Measurements from ENCODE around the gene RIMS4. TPM values are rescaled to one million over a fixed set of nuclear protein-coding genes. Genes with fewer than 3 reads are reported as not detected.
"Not testable (repeated sequence)": the region's sequence is repeated elsewhere in the genome, so short reads cannot be mapped to it uniquely, and the experiment has no call there.

RIMS4 gene
- total and polyA plus RNA-seq, 4 donors = not detected

GRCh38 chr20:44827401-44827800 lies 17.1 kb upstream of the RIMS4 start:
- H3K27ac ChIP-seq (ENCODE audit: low read depth in 1 of 2, low read length in 2 of 2) = no peak overlapping the region
- H3K9ac ChIP-seq (ENCODE audit: low read depth in 1 of 2, low read length in 2 of 2) = no peak overlapping the region
- no peak for TF ChIP-seq SP1 (IDR thresholded peaks at IDR 0.05)
- no peak for TF ChIP-seq EGR1 (IDR thresholded peaks at IDR 0.05; ENCODE audit: low read depth in 2 of 2)
- no peak for TF ChIP-seq YY1 (IDR thresholded peaks at IDR 0.05)
- TF ChIP-seq, protein P1, sequence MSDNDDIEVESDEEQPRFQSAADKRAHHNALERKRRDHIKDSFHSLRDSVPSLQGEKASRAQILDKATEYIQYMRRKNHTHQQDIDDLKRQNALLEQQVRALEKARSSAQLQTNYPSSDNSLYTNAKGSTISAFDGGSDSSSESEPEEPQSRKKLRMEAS (IDR thresholded peaks at IDR 0.05) = no peak
- H3K36me3 ChIP-seq (ENCODE audit: control insufficient read depth in 4 of 4, insufficient read depth in 3 of 4, low read depth in 1 of 4, low read length in 3 of 4) = no peaks in the 10 kb centered on the region
- H3K9me3 ChIP-seq (ENCODE audit: control insufficient read depth in 4 of 4, low read length in 3 of 4) = no peaks in the 10 kb centered on the region
- DNase-seq (ENCODE audit: low spot score) = no peak
- H3K4me3 ChIP-seq (ENCODE audit: low read depth in 1 of 3, low read length in 3 of 3) = no peak overlapping the region
- H3K4me1 ChIP-seq (ENCODE audit: control insufficient read depth in 4 of 4, insufficient read depth in 4 of 4, low read length in 3 of 4) = no peaks in the 10 kb centered on the region
- 13% methylated on average over 1 of the region's 1 CpG for WGBS
- peaks cover 0 to 3% (median 0%) of the 10 kb centered on the region in 4 donors for H3K27me3 ChIP-seq (ENCODE audit: control insufficient read depth in 4 of 4, insufficient read depth in 4 of 4, low read length in 3 of 4)

GRCh38 chr20:44821576-44821975 lies 11.2 kb upstream of the RIMS4 start:
- H3K4me1 ChIP-seq (ENCODE audit: control insufficient read depth in 4 of 4, insufficient read depth in 4 of 4, low read length in 3 of 4); H3K27me3 ChIP-seq (ENCODE audit: control insufficient read depth in 4 of 4, insufficient read depth in 4 of 4, low read length in 3 of 4): not testable (repeated sequence)
- WGBS = 85% methylated on average over 6 of the region's 6 CpGs

DNA sequence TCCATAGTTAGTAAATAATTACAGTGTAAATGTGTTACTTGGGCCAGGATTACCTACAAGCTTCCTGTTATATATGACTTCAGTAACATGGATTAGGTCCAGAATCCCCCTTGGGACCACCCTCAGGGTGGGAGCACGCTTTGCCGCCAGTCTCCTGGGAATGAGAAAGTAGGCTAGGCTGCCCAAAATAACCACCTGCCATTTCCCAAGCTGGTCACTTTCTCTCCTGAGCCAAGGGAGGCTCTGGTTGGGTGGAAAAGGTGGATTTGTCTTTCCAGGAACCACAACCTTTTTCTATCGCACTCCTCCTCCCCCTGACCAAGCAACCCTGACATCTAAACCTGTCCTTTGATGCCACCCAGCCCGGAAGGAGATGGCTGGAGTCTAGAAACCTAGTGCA lies 9.6 kb upstream of the RIMS4 start:
- no peak overlapping the region for H3K4me3 ChIP-seq (ENCODE audit: low read depth in 1 of 3, low read length in 3 of 3)
- 72% methylated on average over 4 of the region's 4 CpGs for WGBS
- H3K36me3 ChIP-seq (ENCODE audit: control insufficient read depth in 4 of 4, insufficient read depth in 3 of 4, low read depth in 1 of 4, low read length in 3 of 4) = no peaks in the 10 kb centered on the region
- no peaks in the 10 kb centered on the region for H3K4me1 ChIP-seq (ENCODE audit: control insufficient read depth in 4 of 4, insufficient read depth in 4 of 4, low read length in 3 of 4)
- TF ChIP-seq, protein P2, sequence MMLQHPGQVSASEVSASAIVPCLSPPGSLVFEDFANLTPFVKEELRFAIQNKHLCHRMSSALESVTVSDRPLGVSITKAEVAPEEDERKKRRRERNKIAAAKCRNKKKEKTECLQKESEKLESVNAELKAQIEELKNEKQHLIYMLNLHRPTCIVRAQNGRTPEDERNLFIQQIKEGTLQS (IDR thresholded peaks at IDR 0.05) = no peak
- TF ChIP-seq FOXA1 (IDR thresholded peaks at IDR 0.05) (no peak), JUND (IDR thresholded peaks at IDR 0.05) (no peak), HNF4G (IDR thresholded peaks at IDR 0.05) (no peak), FOXA2 (IDR thresholded peaks at IDR 0.05) (no peak), RXRA (IDR thresholded peaks at IDR 0.05) (no peak), NR2F2 (IDR thresholded peaks at IDR 0.05) (no peak), HNF4A (conservative IDR thresholded peaks at IDR 0.05) (no peak), SP1 (IDR thresholded peaks at IDR 0.05) (no peak), TAF1 (conservative IDR thresholded peaks at IDR 0.05) (no peak), ZBTB33 (IDR thresholded peaks at IDR 0.05) (no peak), GABPA (IDR thresholded peaks at IDR 0.05 in 1 of 2, conservative IDR thresholded peaks at IDR 0.05 in 1 of 2) (no peak), EGR1 (IDR thresholded peaks at IDR 0.05; ENCODE audit: low read depth in 2 of 2) (no peak), YY1 (IDR thresholded peaks at IDR 0.05) (no peak)
- TF ChIP-seq, protein P3, sequence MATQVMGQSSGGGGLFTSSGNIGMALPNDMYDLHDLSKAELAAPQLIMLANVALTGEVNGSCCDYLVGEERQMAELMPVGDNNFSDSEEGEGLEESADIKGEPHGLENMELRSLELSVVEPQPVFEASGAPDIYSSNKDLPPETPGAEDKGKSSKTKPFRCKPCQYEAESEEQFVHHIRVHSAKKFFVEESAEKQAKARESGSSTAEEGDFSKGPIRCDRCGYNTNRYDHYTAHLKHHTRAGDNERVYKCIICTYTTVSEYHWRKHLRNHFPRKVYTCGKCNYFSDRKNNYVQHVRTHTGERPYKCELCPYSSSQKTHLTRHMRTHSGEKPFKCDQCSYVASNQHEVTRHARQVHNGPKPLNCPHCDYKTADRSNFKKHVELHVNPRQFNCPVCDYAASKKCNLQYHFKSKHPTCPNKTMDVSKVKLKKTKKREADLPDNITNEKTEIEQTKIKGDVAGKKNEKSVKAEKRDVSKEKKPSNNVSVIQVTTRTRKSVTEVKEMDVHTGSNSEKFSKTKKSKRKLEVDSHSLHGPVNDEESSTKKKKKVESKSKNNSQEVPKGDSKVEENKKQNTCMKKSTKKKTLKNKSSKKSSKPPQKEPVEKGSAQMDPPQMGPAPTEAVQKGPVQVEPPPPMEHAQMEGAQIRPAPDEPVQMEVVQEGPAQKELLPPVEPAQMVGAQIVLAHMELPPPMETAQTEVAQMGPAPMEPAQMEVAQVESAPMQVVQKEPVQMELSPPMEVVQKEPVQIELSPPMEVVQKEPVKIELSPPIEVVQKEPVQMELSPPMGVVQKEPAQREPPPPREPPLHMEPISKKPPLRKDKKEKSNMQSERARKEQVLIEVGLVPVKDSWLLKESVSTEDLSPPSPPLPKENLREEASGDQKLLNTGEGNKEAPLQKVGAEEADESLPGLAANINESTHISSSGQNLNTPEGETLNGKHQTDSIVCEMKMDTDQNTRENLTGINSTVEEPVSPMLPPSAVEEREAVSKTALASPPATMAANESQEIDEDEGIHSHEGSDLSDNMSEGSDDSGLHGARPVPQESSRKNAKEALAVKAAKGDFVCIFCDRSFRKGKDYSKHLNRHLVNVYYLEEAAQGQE (IDR thresholded peaks at IDR 0.05) = no peak
- TF ChIP-seq, protein P4, sequence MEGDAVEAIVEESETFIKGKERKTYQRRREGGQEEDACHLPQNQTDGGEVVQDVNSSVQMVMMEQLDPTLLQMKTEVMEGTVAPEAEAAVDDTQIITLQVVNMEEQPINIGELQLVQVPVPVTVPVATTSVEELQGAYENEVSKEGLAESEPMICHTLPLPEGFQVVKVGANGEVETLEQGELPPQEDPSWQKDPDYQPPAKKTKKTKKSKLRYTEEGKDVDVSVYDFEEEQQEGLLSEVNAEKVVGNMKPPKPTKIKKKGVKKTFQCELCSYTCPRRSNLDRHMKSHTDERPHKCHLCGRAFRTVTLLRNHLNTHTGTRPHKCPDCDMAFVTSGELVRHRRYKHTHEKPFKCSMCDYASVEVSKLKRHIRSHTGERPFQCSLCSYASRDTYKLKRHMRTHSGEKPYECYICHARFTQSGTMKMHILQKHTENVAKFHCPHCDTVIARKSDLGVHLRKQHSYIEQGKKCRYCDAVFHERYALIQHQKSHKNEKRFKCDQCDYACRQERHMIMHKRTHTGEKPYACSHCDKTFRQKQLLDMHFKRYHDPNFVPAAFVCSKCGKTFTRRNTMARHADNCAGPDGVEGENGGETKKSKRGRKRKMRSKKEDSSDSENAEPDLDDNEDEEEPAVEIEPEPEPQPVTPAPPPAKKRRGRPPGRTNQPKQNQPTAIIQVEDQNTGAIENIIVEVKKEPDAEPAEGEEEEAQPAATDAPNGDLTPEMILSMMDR (IDR thresholded peaks at IDR 0.05; ENCODE audit: low read depth, low read length, missing input control) = no peak
- no peaks in the 10 kb centered on the region for H3K9me3 ChIP-seq (ENCODE audit: control insufficient read depth in 4 of 4, low read length in 3 of 4)
- H3K9ac ChIP-seq (ENCODE audit: low read depth in 1 of 2, low read length in 2 of 2) = no peak overlapping the region
- no peak for DNase-seq (ENCODE audit: low spot score)
- peaks cover 0 to 2% (median 0%) of the 10 kb centered on the region in 4 donors for H3K27me3 ChIP-seq (ENCODE audit: control insufficient read depth in 4 of 4, insufficient read depth in 4 of 4, low read length in 3 of 4)
- H3K27ac ChIP-seq (ENCODE audit: low read depth in 1 of 2, low read length in 2 of 2) = no peak overlapping the region

More at GRCh38 chr20:44821576-44821975, 11.2 kb upstream of the RIMS4 start:
- H3K27ac ChIP-seq (ENCODE audit: low read depth in 1 of 2, low read length in 2 of 2); H3K9me3 ChIP-seq (ENCODE audit: control insufficient read depth in 4 of 4, low read length in 3 of 4); H3K9ac ChIP-seq (ENCODE audit: low read depth in 1 of 2, low read length in 2 of 2); H3K4me3 ChIP-seq (ENCODE audit: low read depth in 1 of 3, low read length in 3 of 3); H3K36me3 ChIP-seq (ENCODE audit: control insufficient read depth in 4 of 4, insufficient read depth in 3 of 4, low read depth in 1 of 4, low read length in 3 of 4); DNase-seq (ENCODE audit: low spot score): not testable (repeated sequence)

Measured in liver (tissue), 9 donors.